Measurements from ENCODE around the gene MTG2.

The MTG2 gene

DNA sequence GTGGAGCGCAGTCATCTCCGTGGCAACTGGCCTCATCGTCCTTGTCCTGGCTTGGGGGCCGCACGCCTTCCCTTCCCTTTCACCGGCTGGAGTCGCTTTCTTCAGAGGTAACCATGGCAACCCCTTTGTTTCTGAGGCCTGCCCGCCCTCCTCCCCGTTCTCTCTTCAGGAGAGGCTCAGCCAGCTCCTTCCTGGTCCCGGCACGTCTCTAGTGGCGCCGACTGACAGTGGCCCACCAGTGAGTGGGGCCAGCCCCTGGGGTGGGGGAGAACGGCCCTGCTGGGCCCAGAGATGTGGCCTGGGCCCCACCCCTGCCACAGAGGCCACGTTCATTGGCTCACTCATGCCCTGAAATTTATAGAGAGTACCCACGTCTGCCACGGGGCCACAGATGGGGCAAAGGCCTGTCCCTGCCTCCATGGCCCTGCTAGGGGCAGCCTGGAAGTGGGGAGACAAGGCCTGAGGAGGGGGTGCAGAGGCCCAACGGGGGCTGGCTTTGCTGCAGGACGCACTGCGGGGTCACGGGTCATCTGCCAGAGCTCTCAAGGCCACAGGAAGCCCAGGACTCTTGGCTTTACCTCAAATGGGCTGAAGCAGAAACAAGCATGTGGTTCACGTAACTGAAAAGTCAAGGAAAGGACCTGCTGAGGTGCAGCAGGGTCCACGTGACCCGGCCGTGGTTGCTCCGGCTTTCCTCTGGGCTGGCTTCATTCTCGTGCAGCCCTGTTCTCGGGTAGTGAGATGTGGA is 54.1 kb downstream of the MTG2 start:
- no peak for FAIRE-seq

DNA sequence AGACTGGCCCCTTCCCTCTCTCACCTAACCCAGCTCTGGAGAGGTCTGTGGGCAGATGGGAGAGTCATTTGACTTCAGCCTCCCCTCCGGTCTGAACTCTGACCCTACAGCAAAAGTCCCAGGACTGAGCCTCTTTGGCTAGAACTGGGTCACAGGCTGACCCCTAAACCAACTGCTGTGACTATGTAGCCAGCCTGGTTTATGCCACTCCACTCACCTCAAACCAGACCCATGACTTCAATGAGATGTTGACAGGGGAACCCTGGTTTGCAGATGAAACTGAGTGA is 54.6 kb downstream of the MTG2 start:
- no peak for FAIRE-seq

DNA sequence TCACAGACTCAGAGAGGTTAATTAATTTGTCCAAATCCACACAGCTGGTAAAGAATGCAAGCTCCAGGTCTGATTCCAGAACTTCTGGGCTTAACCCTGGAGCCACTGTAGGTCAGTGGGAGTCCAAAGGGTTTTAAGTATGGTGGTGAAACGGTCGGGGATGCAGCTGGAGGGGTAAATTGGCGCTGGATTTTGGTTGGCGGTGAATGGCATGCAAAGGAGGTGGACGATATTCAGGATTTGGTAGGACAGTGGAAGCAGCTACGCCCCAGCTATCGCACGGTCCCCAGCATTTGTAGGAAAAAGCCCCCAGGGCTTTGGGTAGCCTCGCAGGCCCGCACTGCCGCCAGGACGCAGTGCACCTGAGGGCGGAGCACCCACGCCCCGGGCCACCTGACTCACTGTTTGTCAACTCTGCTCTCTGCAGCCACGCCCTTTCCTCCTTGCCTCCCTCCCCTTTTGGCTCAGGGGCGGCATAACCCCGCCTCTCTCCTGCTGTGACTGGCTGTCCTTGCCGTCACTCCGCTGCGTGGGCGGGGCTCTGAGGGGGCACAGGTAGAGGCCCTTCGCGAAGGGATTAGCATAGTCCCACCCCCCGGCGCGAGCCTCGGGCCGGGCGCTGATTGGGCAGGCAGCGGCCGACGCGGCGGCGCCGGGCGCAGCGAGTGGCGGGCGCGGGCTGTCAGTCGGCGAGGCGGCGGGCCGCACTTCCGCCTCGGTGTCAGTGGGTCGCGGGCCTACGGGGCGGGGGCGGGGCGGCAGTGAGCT is 55.2 kb downstream of the MTG2 start, which contains the start of gene OSBPL2:
Gene OSBPL2 (plus strand): TSS at position 721 of the 768 bp plus-strand sequence. CDS start 17,664 bp downstream, outside the sequence.
- no peak for FAIRE-seq

DNA sequence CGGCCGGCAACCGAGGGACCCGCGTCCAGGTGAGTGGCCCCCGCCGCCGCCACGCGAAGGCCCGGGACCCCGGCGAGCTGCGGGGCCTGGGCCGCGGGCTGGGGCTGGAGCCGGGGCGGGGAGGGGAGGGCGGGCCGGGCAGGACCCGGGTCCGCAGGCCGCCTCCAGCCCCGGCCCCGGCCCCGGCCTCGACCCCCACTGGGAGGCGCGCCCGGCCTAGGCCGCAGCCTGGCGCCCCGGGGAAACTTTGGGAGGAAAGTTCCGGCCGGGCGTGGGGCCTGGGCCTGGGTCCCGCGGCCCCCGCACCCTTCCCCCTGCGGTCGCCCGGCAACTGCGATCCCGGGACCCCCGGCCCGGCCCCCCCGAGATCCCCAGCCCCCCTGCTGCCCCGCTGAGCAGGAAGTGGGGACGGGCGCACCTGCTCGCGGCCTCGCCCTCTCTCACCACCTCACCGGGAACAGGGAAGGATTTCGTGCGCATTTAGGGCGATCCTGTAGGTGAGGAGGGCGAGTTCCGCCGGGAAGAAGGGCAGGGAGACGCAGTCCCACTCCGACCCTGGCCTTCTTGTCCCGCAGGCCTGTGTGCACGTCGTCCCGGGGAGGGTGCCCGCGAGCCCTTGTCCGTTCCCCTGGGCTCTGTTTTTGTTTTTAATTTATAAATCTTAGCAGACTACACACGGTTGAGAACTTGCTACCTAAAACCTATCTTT is 55.9 kb downstream of the MTG2 start:
- no peak for FAIRE-seq

DNA sequence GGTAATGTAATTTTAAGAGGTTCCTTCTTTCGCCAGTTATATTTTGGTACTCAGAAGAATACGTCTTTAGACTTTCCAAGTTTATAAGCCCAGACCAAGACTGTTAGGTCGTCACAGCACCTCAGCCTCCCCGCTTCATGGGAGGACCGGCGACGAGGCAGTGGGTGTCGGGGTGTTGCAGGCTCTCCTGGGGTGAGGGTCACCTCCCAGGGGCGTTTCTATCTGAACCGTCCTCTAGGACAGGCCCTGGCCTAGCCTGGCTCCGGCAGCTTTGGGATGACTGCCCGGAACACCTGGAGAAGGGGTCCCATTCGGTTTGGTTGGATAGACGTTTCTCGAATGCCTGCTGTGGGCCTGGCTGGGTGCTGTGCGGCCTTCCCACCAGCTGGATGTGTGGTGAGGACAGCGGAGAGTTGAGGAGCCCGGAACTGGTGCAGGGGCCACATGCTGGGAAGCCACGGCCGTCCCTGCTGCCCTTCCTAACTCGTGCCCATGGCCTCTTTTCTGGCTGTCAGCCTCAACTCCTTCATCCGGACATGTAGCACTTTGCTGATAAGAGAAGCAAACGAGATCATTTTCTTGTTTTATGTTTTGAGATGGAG is 56.6 kb downstream of the MTG2 start:
- FAIRE-seq = no peak

DNA sequence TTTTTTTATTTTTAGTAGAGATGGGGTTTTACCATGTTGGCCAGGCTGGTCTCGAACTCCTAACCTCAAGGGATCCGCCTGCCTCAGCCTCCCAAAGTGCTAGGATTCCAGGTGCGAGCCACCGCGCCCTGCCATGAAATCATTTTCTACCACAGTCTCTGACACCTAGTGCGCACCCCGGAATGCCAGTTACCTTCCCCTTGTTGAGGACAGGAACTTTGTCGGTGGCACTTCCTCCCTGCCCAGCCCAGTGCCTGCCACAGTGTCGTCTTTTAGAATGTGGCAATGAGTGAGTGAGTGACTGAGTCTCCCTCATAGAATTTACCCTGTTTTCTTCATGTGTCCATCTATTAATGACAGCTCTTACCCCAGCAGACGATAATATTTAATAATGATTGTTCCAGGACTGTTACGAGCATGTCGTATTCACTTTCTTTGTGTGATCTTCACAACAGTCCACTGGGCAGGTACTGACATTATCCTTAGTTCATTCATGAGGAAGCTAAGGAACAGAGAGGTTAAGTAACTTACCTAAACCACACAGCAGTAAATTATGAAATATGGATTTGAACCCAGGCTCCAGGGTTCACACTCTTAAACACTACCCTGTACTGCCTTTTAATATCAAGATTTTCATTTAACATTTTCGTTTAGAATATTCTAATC is 57.3 kb downstream of the MTG2 start:
- FAIRE-seq = no peak

DNA sequence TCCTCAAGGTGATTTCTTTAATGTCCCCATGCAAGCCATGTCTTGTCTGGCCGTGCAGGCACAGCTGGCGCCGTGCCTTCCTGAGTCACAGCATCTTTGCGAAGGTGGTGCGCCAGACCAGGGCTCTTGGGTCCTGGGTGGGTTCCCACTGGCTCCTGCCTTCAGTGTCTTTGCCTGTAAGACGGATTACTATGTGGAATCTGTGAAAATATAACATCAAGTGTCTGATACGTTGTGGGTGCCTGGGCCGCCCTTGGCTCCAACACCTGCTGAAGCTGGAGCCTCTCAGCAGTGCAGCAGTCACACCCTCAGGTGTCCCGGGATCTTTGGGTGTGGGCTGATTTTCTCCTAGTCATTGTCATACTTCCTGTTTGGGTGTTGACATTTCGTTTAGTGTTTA is 58.7 kb downstream of the MTG2 start:
- FAIRE-seq = no peak

DNA sequence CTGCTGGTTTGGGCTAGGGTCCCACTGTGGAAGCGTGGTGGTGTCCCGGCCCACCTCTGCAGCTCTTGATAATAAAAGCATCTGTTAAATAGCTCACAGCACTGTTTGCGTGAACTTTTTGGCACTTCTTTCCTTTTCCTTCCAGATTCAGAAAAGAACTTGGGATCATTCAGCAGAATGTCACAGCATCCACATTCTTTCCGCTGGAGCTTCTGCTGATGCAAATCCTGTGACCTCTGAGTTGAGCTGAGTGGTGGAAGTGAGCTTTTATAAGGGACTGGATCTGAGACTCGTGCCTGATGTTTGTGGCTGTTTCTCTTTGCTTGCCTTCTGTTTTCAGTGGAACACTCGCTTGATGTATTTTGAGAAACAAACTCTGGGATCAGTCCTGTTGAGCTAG is 59.3 kb downstream of the MTG2 start:
- no peak for FAIRE-seq

DNA sequence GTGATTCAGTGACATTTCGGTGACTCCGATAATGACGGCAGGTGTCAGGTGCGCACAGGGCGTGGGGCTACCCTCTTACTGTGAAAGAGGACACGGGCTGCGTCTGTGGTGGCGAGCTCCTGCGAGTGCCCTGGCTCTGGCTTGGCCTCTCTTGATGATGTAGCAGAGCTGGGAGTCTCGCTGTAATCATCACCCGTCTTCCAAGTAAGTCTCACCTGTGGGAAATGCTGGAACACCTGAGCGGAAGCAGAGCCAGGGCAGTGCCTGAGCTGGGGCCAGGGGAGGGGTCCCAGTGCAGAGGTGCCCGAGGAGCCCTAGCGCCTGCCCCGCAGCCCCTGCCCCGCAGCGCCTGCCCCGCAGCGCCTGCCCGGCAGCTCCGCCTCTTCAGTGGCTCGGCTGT is 60.3 kb downstream of the MTG2 start:
- no peak for FAIRE-seq

DNA sequence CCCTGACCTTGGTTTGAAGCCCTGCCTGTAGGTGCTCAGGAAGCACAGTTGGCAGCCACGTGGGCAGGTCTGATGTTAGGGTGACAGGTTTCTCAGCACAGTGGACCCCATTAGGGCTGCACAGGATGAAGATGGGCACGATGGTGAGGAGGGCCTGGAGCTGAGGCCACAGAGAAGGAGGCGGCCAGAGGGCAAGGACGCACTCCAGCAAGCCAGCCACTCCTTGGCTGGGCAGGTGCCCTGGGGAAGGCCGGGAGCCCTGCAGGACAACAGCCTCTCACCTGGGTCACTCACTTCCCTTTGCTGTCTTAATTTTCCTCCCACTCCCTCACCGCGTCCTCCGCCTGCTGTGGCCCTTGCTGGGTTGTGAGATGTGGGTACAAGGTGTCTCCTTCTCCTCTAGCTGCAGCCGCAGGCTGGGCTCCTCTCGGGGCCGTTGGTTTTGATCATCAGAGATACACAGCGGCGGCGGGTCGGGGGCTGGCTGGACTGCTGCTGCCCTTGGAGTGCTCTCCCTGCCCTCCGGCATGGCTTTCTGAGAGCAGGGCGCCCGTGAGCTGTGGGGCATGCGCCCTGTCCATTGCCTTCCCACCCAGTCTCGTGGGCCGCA is 61.2 kb downstream of the MTG2 start:
- no peak for FAIRE-seq

DNA sequence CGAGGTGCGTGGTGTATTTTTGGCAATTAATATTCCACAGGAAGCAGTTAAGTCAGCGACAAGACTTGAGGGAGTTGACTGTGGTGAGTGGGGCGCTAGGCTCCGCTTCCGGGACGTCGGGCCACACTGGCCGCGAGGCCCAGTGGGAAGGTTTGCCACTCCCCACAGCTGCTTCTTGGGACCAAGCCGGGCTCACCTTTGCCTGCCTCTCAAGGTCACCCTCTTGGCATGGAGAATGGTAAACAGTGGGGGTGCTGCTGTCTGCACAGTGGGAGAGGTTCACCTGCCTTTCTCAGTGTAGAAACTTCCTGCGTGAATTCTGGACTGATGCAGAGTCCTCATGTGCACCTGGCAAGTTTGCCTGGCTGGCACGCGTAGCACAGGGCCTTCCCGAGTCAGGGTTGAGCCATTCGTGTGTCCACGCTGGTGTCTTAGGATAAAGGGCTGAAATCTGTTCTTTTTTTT is 61.8 kb downstream of the MTG2 start:
- FAIRE-seq = no peak

DNA sequence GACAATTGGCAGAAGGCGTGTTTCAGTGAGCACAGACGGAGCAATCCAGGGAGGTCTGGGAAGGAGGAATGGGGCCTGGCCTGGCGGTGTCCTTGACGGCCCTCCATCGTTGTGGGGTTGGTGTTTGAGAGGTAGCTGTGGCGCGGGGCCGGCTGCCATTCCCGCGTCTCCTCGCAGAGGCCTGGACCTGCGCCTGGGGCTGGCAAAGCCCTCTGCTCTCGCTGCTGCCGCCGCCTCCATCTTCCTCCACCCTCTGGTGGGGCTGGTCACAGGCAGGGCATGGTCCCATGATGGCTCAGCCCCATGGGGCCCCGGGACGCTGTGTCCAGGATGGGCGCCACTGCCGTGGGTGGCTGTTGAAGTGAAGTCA is 63.1 kb downstream of the MTG2 start:
- no peak for FAIRE-seq

DNA sequence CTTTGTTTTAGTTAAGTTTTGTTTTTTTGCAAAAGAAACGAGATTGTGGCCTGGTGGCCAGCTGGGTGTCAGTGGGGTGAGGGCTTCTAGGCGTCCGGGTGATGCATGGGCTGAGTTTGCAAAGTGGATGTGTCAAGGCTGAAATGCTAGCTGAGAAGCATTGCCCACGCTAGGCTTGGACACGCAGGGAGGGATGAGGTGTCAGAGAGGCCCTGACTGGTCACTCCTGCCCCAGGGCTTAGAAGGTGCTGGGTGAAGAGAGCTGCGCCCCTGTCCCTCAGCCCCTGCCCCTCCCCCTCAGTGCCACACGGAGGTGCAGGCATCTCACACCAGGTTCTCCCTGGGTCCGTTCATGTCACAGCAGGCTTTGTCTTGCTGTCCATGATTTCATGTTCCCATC is 63.6 kb downstream of the MTG2 start:
- no peak for FAIRE-seq

DNA sequence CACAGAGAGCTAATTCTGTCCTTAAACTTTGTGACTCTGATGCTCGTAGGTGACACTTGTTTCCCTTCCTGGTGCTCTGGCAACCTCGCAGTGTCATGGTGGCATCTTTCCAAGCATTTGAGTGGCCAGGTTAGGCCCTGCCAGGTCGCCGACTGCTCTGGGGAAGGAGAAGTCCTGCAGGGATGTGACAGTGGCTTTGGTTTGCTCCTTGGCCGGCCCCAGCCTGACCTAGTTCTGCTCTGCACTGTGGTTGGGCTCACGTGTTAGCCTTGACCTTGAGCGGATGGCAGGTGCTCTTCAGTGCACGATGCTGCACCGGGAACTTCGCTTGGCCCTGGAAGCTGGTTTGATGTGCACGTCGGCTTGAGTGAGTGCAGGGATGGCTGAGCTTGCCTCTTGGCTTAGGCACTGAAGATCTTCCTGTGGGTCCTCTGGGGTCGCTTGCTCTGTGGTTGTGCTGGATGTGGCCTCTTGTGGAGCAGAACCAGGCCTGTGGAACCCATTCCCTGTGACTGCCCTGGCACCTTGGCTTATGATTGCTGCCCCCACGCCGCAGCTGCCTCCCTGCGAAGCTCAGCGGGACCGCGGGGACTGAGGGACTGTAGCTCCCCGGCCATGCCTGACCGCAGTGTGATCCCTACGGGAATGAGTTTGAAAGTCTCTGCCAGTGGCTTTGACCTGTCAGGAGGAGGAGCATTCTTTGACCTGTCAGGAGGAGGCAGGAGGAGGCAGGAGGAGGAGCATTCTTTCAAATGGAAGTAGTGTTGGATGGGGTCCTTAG is 64.2 kb downstream of the MTG2 start:
- FAIRE-seq = no peak

DNA sequence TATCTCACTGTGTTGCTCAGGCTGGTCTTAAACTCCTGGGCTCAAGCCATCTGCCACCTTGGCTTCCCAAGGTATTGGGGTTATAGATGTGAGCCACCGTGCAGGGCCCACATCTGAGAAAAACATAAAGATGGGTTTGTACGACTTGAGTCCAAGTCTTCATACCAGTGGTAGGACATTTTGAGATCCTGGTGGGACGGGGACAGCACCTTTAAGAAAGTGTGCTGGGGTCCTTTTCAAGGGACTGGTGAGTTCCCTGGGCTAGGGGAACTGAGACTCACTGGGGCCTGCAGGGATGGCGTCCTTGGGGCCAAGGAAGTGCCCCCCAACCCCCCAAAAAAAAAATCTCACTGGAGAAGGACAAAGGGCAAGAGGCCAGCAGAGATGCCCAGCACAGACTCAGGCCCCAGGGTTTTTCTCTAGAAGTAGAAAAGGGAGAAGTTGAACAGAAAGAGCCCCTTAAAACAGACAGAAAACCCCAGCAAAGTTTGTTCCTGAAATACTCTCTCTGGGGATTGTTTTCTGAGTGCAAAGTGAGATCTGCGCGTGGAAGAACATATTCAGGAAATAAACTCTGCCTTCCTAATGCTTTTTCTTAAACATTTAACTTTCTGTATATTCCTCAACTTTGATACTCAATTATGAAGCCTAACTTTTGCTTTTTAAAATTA is 66.2 kb downstream of the MTG2 start:
- FAIRE-seq = no peak

DNA sequence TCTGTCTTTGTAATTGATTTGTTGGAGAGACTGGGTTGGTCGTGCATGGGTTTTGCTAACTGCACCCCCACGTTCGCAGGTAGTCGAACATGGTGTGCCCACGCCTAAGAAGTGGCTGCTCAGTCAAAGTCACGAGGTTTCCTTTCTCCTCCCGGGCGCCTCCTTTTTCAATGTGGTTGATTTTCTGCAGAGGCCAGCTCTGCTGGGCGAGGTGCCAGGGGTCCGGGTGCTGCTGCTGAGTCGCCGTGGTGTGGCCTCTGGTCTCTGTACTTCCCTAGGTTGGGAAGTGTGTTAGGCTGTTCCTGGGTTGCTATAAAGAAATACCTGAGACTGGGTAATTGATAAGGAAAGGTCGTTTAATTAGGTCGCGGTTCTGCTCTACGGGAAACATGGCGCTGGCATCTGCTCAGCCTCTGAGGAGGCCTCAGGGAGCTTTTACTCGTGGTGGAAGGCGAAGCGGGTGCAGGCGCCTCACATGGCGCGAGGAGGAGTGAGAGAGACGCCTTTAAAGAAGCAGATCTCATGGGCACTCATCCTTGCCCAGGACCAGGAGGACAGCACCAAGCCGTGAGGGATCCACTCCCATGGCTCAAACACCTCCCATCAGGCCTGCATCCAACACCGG is 69.6 kb downstream of the MTG2 start:
- no peak for FAIRE-seq

All from islet of Langerhans (tissue), 1 donor.